Glomerular endothelial cell (primary cell): ENCODE measurements around the gene PRR23C. TPM values are rescaled to one million over a fixed set of nuclear protein-coding genes. Genes with fewer than 3 reads are reported as not detected.

Source experiments
- DNase-seq: peaks from one replicate; pipeline ENCODE4 v3.0.0-alpha.2; 2011; ENCODE audit warnings: low read depth, low spot score; ENCODE audit errors: extremely low read depth
- total RNA-seq: library from RNA; depleted of rRNA; stranded (reverse); fragments of >200 nt; gene quantifications from 2 replicates; pipeline ENCODE4 v1.2.3, GENCODE V29; 2015

PRR23C gene
- total RNA-seq, 1 donor from 2014 or later, result not detected

GRCh38 chr3:139005356-139005993, 39.2 kb downstream of the PRR23C start:
- DNase-seq, result no peak

DNA sequence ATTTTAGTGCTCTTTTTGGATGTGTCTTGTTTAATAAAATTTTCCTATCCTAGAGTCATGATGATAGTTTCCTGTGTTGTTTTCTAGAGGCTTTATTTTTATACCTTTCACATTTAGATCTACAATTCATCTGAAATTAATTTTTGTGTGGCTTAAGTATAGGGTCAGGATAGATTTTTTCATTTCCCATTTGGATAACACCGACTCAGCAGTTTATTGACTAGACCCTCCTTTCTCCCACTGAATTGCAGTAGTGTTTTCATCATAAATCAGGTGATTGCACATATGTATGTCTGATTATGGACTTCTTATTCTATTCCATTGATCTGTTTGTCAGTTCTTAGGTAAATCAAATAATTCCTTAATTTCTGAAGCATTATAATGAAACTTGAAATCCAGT, 49.0 kb downstream of the PRR23C start:
- DNase-seq, result no peak

Other genes with a start within 250 kb of the PRR23C start
- gene PIK3CB, start 210.0 kb downstream of the PRR23C start, total RNA-seq, result 11.9 and 19.7 TPM in 2 replicates
- 0.06 and 0.58 TPM in 2 replicates for gene FOXL2, start 97.8 kb downstream of the PRR23C start, total RNA-seq
- 0.78 TPM in 1 of 2 replicates, not detected in the other for gene FOXL2NB, start 97.7 kb downstream of the PRR23C start, total RNA-seq
- not detected in 2 replicates for gene PRR23A, start 38.6 kb downstream of the PRR23C start, total RNA-seq
- not detected in 2 replicates for gene PRR23B, start 24.0 kb downstream of the PRR23C start, total RNA-seq